ENCODE data around the gene MAML3.
A peak's percentile ranks its signal among the peaks of the same experiment; 100 is the strongest.

MAML3 gene

GRCh38 chr4:139826426-139826825, 327.6 kb downstream of the MAML3 start:
- TF ChIP-seq, protein P1, sequence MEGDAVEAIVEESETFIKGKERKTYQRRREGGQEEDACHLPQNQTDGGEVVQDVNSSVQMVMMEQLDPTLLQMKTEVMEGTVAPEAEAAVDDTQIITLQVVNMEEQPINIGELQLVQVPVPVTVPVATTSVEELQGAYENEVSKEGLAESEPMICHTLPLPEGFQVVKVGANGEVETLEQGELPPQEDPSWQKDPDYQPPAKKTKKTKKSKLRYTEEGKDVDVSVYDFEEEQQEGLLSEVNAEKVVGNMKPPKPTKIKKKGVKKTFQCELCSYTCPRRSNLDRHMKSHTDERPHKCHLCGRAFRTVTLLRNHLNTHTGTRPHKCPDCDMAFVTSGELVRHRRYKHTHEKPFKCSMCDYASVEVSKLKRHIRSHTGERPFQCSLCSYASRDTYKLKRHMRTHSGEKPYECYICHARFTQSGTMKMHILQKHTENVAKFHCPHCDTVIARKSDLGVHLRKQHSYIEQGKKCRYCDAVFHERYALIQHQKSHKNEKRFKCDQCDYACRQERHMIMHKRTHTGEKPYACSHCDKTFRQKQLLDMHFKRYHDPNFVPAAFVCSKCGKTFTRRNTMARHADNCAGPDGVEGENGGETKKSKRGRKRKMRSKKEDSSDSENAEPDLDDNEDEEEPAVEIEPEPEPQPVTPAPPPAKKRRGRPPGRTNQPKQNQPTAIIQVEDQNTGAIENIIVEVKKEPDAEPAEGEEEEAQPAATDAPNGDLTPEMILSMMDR (IDR thresholded peaks at IDR 0.05; ENCODE audit: insufficient read depth, missing control alignments): no peak
- FAIRE-seq: peak; percentile 74
- no peak for DNase-seq (ENCODE audit: insufficient read length, low spot score)

DNA sequence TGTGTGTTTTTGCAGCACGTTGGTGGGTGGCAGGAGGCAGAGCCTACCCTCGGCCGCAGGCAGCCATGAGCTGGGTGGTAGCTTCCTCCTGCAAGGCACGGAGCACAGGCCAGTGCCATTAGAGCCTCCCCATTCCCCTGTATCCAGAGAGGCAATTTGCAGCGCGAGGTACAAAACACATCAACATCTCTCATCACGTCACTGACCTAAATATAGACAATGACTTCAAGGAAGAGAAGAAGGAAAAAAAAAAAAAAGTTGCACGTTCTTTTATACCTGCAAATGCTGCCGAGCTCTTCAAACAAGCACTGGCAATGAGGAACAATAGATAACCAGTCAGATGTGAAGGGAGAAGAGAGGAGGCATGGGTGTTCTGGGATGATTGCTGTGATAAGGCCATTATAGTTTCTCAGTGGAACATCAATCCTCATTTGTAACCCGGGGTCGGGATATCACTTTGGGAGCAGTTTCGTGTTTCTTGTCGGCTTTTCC, 328.4 kb downstream of the MAML3 start:
- DNase-seq (ENCODE audit: insufficient read length, low spot score): no peak
- TF ChIP-seq, protein P1 (IDR thresholded peaks at IDR 0.05; ENCODE audit: insufficient read depth, missing control alignments): no peak
- no peak for FAIRE-seq

DNA sequence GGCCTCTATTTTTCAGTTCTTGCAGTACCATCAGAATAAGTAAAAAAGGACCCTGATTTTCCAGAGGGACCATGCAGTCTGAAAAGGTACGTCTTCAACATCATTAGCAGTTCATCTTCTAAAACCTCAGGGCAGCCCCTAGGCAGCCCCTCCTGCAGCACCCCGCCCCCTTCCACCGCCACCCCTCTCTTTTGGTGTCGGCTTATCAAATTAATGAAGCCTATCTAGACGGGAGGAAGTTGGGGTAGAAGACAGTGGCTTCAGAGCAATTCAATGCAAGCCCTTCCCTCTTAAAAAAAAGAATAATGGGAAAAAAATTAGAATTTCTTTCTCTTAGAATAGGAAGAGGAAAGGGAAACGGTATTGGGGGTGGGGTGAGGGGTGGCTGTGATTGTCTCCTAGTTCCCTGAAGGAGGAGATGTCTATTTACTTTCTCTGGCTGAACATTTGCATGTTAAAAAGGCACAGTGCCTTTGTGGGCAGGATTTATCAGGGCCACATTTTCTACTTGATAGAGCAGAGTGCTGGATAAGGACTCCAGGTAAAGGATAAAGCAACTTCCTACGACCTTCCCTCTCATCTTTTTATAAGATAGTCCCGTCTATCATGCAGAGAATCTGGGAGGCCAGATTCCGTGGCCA, 329.0 kb downstream of the MAML3 start:
- DNase-seq (ENCODE audit: insufficient read length, low spot score): no peak
- no peak for FAIRE-seq
- TF ChIP-seq, protein P1 (IDR thresholded peaks at IDR 0.05; ENCODE audit: insufficient read depth, missing control alignments): no peak

DNA sequence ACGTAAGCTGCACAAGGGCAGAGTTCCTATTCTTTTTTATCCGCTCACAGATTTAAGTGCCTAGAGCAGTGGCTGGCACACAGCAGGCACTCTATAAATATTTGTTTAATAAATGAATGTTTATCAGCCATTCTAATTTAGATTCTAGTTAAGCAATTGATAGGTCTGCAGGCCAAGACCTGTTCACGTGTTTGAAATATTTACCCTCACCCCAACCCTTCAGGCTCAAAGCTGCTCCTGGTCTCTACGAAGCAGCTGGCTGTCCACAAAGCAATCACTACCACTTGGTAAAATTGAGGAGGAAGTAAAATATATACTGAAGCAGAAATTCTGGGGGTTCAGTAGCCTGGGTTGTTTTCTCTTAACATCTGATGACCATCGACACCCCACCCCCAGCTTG, 330.2 kb downstream of the MAML3 start:
- FAIRE-seq (no peak), DNase-seq (ENCODE audit: insufficient read length, low spot score) (no peak)

DNA sequence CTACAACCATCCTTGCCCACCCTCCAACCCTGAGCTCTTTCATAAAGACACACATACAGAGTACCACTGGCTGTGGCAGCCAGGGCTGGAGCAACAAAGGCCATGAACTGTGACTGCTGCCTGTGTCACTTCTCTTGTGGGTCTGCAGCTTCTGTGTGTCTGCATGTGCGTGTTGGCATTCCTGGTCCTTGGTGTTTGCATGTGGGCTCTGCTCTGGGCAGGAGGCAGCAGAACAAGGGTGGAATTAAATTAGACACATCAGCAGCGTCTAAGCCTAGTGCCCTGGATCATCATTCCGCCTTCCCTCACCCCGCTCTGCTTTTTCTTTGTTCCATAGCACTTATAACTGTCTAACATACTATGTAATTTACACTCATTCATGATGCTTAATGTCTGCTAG, 330.6 kb downstream of the MAML3 start:
- TF ChIP-seq, protein P1 (IDR thresholded peaks at IDR 0.05; ENCODE audit: insufficient read depth, missing control alignments): no peak
- FAIRE-seq (no peak), DNase-seq (ENCODE audit: insufficient read length, low spot score) (no peak)

More for the DNA sequence above, 330.2 kb downstream of the MAML3 start:
- TF ChIP-seq, protein P1 (IDR thresholded peaks at IDR 0.05; ENCODE audit: insufficient read depth, missing control alignments): no peak

- no peak for FAIRE-seq
- TF ChIP-seq, protein P1 (IDR thresholded peaks at IDR 0.05; ENCODE audit: insufficient read depth, missing control alignments): no peak
- no peak for DNase-seq (ENCODE audit: insufficient read length, low spot score)
Measured at GRCh38 chr4:139822391-139822790, 331.6 kb downstream of the MAML3 start.

DNA sequence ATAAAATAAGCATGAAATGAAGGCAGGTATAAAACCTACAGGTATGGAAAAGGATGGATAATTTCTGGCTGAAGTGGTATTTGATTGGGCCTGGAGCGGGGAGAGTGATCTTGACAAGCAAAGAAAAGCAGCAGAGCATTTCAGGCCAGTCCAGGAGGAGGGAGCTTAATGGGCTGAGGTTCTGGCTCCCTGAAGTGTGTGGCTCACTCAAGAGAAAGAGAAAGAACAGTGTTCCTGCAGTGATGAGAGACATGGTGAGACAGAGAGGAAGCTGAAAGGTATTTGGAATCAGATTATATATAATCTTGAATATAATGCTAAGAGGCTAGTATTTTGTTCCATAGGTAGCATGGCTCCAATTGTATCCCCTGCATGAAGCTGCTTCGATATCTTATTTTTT, 334.9 kb downstream of the MAML3 start:
- TF ChIP-seq, protein P1 (IDR thresholded peaks at IDR 0.05; ENCODE audit: insufficient read depth, missing control alignments): no peak
- DNase-seq (ENCODE audit: insufficient read length, low spot score): no peak
- no peak for FAIRE-seq
